PFSK-1 (cell line): ENCODE data around the gene NFATC2IP.

Experiments used
- POLR2AphosphoS5 ChIP-seq: IDR thresholded peaks from 2 replicates; pipeline ENCODE4 v1.6.1; 2012; ENCODE audit warnings: low read depth, mild to moderate bottlenecking, control low read depth, low read length, moderate library complexity
- REST ChIP-seq, 2 experiments: IDR thresholded peaks; 2 replicates each; pipeline versions ENCODE4 v1.6.1 to v1.8.0; 2011 to 2012; ENCODE audit warnings: low read depth in 2 of 2, low read length in 2 of 2, control low read depth in 1 of 2, inconsistent platforms in 1 of 2, mild to moderate bottlenecking in 1 of 2, moderate library complexity in 1 of 2; ENCODE audit not compliant: insufficient read depth in 1 of 2
- TAF1 ChIP-seq: IDR thresholded peaks from 2 replicates; pipeline ENCODE4 v1.6.1; 2012; ENCODE audit warnings: low read length, control low read depth, borderline replicate concordance; ENCODE audit not compliant: insufficient read depth

- TF ChIP-seq REST (IDR thresholded peaks at IDR 0.05; ENCODE audit: insufficient read depth in 1 of 2, low read depth in 2 of 2, low read length in 2 of 2) (no peak), TAF1 (no peak), POLR2AphosphoS5 (no peak)
Observed at GRCh38 chr16:28986046-28986445, 35.3 kb downstream of the NFATC2IP start.
